ENCODE measurements around the gene GRID1.

GRCh38 chr10:86148117-86148516 lies 218.5 kb downstream of the GRID1 start:
- TF ChIP-seq POLR2A (IDR thresholded peaks at IDR 0.05; ENCODE audit: low read length) (no peak), GATA1 (IDR thresholded peaks at IDR 0.05; ENCODE audit: low read depth, low read length) (no peak)

Data from erythroblast (primary cell).